HG03565 (cell line): ENCODE results near the gene CST7.

ENCODE experiments used
- ATAC-seq: cut with Tn5 transposase; IDR thresholded peaks from one replicate; pipeline ENCODE4 v1.9.1; 2021; ENCODE audit warnings: mild to moderate bottlenecking, moderate library complexity; ENCODE audit not compliant: unreplicated experiment

Gene CST7

GRCh38 chr20:24950128-24950835 lies 1.2 kb downstream of the CST7 start:
- ATAC-seq = no peak

GRCh38 chr20:24950836-24951525 lies 1.9 kb downstream of the CST7 start:
- ATAC-seq = no peak

DNA sequence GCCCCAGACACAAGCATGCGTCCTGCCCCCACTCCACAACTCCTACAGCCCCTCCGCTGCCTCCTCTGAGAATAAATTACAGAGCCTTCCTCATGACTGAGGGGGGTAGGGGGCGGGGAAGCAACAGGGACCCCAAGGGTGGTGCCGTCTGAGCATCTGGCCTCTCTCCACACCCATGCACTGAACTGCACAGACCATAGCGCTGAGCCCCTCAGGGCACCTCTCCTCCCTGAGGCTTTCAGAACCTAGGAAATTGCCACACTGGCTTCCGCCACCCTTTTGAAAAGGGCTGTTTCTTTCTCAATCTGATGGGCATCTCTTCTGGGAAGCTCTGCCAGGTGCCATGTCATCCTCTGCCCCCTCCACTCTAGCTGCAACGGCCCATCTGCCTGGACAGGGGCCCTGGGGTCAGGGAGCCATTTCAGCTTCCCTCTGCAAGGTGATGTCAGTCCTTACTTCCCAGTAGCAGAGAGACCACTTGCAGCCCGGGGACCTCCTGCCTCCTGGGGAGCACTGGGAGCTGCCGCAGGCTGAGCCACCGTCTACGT lies 2.5 kb downstream of the CST7 start:
- ATAC-seq = no peak

DNA sequence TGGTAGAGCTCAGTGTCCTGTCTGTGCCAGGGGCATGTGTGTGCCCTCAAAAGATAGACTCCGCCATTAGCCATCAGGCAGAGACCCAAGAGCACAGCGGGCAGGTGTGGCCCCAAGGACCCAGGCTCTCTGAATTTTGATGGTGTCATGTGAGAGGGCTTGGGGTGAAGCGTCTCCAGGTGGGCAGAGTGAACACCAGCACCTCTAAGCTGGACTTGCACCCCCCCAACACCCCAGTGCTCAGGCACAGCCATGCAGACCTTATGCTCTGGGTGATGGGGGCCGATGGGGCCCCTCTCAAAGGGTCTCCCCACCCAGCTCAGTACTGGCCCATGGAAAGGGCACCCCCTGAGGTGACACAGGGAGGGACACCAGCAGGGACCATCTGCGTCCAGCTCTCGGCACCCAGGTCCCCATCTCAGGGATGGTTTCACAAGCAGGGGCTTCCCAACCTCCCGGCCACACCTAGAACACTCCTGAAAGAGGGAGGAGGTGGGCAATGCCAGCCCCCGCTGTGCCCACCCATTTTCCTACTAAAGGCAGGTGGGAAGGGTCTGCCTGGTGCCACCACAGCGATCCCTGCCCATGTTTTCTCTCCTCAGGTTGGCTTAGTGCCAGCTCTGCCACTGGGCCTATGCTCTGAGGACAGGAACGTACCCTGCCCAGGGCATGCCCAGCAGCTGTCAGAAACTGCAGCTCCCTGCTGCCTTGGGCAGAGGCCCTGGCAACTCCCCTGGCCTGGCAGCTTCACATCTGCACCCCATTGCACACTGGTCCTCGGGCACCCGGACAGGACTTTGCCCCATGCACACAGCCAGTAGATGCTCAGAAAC lies 3.5 kb downstream of the CST7 start:
- no peak for ATAC-seq

- ATAC-seq = no peak
Measured at GRCh38 chr20:24953209-24953575, 4.1 kb downstream of the CST7 start.

- ATAC-seq = no peak
Measured at GRCh38 chr20:24953621-24954133, 4.6 kb downstream of the CST7 start.

- ATAC-seq = no peak
Measured at GRCh38 chr20:24954151-24954550, 5.1 kb downstream of the CST7 start.

DNA sequence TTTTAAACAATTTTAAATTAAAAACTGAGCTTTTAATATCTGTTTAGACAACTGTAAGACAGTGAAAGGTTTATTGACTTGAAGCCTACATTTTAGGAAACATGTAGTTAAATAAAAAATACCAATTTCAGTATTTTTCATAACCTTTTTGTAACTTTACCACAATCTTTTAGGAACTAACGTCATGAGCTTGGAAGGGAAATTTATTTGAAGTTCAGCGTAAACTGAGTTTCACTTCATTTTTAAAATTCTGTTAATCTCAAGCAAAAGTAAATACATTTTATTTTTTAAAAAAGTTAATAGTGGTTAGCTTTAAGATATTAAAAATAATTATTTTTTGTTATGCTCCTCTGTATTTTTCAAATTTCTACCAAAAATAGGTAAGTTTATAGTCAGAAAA lies 5.5 kb downstream of the CST7 start:
- no peak for ATAC-seq

- peak; percentile 84 for ATAC-seq
Measured at GRCh38 chr20:24955045-24955444, 6.0 kb downstream of the CST7 start.

GRCh38 chr20:24956001-24956841 lies 7.2 kb downstream of the CST7 start:
- no peak for ATAC-seq

- ATAC-seq = no peak
Measured at GRCh38 chr20:24957326-24958016, 8.4 kb downstream of the CST7 start.

GRCh38 chr20:24958506-24959385 lies 9.7 kb downstream of the CST7 start:
- no peak for ATAC-seq

DNA sequence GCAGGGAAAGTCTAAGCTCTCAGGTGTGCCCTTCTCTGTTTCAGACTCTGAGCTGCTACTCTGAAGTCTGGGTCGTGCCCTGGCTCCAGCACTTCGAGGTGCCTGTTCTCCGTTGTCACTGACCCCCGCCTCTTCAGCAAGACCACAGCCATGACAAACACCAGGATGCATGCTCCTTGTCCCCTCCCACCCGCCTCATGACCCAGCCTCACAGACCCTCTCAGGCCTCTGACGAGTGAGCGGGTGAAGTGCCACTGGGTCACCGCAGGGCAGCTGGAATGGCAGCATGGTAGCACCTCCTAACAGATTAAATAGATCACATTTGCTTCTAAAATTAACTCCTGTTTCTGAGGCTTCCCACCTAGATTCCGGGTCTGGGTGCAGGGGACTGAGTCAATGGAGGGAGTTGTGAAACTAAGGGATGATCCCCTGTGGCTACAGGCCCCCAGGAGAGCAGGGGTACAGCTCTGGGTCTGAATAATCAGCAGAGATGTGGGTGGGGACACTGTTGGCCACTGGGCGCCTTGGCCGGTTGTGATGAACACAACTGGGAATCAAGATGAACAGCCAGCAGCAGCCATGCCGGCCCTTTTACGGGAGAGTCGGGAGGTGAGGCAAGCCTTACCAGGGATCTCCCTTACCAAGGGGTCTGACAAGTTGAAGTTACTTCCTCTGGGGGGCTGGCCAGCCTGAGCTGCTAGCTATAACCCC lies 10.7 kb downstream of the CST7 start:
- ATAC-seq = no peak

DNA sequence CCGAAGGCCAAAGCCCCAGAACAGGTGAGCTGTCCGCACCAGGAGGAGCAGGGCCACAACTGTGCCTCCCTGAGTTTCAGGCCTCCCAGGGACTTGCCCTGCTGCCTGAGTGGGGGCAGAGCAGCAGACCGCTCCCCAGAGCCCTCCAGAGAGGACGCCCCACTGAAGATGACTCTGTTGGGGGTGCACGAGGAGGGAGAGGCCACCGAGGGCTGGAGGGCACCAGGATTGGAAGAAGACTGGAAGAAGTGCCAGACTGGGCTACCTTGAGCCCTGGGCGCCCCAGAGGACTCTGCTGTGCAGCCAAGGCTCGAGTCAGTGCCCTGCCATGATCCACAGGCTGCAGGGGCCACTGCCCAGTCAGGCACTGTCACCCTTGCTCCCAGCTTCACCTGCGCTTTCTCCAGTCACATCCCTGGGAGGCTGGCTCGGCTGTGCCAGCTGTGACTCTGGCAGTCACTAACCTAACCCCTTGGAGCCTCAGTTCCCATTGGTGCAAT lies 11.3 kb downstream of the CST7 start:
- no peak for ATAC-seq

GRCh38 chr20:24960861-24961260 lies 11.8 kb downstream of the CST7 start:
- ATAC-seq = no peak

DNA sequence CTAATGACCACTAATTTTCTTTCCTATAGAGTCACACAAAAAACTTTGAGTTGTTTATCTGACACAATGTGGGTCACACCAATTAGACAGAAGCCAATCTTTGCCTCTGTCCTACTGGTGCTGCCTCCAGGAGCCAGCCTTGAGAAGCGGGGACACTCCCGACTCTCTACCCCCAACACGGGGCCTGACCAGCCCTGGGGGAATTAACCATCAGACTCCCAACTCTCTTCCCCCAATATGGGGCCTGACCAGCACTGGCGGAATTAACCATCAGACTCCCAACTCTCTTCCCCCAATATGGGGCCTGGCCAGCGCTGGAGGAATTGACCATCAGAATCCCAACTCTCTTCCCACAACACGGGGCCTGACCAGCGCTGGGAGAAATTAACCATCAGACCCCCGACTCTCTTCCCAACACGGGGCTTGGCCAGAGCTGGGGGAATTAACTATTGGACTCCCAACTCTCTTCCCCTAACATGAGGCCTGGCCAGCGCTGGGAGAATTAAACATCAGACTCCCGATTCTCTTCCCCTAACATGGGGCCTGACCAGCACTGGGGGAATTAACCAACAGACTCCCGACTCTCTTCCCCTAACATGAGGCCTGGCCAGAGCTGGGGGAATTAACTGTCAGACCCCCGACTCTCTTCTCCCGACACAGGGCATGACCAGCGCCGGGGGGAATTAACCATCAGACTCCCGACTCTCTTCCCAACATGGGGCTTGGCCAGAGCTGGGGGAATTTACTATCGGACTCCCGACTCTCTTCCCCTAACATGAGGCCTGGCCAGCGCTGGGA lies 12.5 kb downstream of the CST7 start:
- no peak for ATAC-seq

DNA sequence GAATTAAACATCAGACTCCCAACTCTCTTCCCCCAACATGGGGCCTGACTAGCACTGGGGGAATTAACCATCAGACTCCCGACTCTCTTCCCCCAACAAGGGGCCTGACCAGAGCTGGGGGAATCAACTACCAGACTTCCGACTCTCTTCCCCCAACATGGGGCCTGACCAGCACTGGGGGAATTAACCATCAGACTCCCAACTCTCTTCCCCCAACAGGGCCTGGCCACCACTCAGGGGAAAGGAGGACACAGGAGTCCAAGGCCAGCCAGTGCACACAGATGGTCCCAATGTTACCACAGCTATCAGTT lies 13.1 kb downstream of the CST7 start:
- ATAC-seq = no peak
